CD4-positive, alpha-beta T cell treated with Interleukin-17A for 1 hour (primary cell): ENCODE measurements around the gene RFXANK.

Source experiments
- DNase-seq: peaks from one replicate; pipeline ENCODE4 v3.0.0-alpha.2; 2020

The RFXANK gene

GRCh38 chr19:19234220-19234816 lies 42.3 kb downstream of the RFXANK start:
- DNase-seq: no peak

DNA sequence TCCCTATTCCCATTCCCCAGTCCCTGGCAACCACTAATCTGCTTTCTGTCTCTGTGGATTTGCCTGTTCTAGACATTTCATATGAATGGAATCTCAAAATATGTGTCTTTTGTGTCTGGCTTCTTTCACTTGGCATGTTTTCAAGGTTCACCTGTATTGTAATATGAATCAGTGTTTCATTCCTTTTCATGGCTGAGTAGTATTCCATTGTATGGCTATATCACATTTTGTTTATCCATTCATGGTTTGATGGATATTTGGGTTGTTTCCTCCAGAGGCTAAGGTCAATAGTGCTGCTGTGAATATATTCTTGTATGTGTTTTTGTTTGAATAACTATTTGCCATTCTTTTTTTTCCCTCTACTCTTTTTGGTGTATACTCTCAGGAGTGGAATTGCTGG lies 44.1 kb downstream of the RFXANK start:
- DNase-seq: no peak

DNA sequence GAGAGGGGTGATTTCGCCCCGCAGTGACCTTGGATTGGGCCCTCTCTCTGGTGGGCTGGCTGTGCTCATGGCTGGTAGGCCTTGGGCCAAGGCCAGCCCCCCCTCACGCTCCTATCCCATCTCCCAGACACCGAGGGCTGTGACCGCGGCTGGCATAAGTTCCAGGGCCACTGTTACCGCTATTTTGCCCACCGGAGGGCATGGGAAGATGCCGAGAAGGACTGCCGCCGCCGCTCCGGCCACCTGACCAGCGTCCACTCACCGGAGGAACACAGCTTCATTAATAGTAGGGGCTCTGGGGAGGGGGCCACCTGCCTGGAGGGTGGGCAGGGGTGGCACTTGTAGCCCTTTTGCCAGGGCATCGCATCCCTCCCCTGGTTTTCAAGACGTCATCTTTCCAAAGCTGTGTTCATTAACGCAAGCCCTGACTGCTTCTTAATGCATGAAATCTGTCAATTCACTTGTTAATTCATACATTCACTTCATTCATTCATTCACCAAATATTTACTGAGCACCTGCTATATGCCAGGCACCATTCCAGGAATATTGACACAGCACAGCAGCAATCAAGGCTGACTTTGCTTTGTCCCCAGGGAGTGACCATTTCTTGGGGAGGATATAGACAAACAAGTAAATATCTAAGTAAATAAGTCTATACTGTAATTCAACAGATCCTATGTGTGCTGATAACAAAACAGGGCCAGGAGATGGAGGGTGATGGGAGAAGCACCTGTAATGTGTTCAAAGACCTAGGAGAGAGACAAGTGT lies 46.3 kb downstream of the RFXANK start:
- DNase-seq: no peak

DNA sequence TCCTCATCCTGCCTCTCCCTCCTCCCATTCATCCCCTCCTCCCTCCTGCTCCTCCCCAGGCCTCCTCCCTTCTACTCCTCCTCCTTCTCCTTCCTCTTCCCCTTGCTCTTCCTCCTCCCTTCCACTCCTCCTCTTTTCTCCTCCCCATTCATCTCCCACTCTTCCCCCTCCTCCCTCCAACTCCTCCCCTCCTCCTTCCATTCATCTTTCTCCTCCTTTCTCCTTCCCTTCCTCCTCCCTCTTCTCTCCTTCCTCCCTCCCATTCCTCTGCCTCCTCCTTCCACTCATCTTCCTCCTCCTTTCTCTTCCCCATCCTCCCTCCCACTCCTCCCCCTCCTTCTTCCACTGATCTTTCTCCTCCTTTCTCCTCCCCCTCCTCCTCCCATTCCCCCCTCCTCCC lies 47.6 kb downstream of the RFXANK start:
- DNase-seq: no peak

DNA sequence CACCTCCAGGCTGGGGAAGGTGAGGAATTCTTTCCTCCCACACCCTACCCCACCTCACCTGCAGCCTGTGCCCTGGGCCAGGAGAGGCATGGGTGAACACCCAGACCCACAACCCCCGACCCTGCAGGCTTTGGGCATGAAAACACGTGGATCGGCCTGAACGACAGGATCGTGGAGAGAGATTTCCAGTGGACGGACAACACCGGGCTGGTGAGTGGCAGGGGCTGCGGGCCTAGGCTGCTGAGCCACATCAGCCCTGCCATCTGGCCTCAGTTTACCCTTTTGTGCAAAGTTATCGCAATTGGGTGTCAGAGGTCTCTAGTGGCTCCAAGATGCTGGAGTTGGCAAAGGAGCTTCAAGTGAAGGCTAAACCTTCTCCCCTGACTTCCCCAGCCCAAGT lies 48.4 kb downstream of the RFXANK start:
- DNase-seq: no peak

DNA sequence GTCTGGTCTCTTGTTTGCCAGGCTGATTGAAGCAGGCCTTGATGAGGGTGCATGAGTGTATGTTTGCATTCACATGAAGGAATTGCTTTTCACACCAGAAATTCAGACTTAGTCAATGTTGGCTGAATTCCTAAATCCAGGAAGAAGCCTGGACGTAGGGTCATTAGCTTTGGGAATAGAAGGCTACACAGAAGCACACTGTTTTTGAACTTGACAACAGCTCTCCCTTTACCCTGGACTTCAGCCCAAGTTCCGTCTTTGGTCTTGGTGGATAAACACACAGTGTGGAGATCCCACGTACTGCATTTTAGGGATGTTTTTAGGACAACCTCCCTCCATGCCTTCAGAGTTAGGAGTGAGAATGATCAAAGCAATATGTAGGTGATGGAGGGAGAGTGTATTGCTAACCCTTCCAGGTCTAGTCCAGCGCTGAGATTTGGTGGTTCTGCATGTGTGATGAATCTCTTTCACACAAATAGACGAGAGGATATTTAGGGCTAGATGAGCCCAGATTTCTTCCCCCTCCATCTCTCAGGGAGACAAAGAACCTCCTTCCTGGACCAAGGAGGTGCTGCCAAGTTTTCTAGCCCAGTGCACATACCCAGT lies 58.2 kb downstream of the RFXANK start:
- DNase-seq: no peak
